H9 (cell line): ENCODE measurements around the gene AKIRIN2. TPM values are rescaled to one million over a fixed set of nuclear protein-coding genes. Genes with fewer than 3 reads are reported as not detected.

Experiments used
- DNase-seq: peaks from one replicate; pipeline ENCODE4 v3.0.0-alpha.2; 2017
- H2AFZ ChIP-seq: one replicate; pipeline ENCODE4 v1.6.1; 2013; ENCODE audit warnings: mild to moderate bottlenecking, low read length, control low read depth, moderate library complexity
- H2AK5ac ChIP-seq: 2 replicates; pipeline ENCODE4 v1.6.1; 2013; ENCODE audit warnings: low read length, control low read depth, mixed read lengths; ENCODE audit not compliant: insufficient read length
- H2BK120ac ChIP-seq: one replicate; pipeline ENCODE4 v1.6.1; 2013; ENCODE audit warnings: low read depth, mild to moderate bottlenecking, low read length, control low read depth, inconsistent platforms; ENCODE audit not compliant: poor library complexity, severe bottlenecking
- H2BK12ac ChIP-seq: 2 replicates; pipeline ENCODE4 v1.6.1; 2013; ENCODE audit warnings: low read length, control low read depth, mixed read lengths, low read depth; ENCODE audit not compliant: insufficient read length
- H2BK15ac ChIP-seq: 2 replicates; pipeline ENCODE4 v1.6.1; 2013; ENCODE audit warnings: low read depth, low read length, control low read depth
- H2BK20ac ChIP-seq: one replicate; pipeline ENCODE4 v1.6.1; 2013; ENCODE audit warnings: low read depth, mild to moderate bottlenecking, low read length, control low read depth, inconsistent platforms; ENCODE audit not compliant: poor library complexity, severe bottlenecking
- H2BK5ac ChIP-seq: 2 replicates; pipeline ENCODE4 v1.6.1; 2013; ENCODE audit warnings: low read length, control low read depth, mixed read lengths; ENCODE audit not compliant: insufficient read length
- H3K14ac ChIP-seq: 2 replicates; pipeline ENCODE4 v1.6.1; 2013; ENCODE audit warnings: low read length, control low read depth; ENCODE audit not compliant: insufficient read depth
- H3K18ac ChIP-seq: 2 replicates; pipeline ENCODE4 v1.6.1; 2013; ENCODE audit warnings: low read depth, mild to moderate bottlenecking, mixed read lengths, low read length, control low read depth; ENCODE audit not compliant: insufficient read length
- H3K23ac ChIP-seq: 2 replicates; pipeline ENCODE4 v1.6.1; 2013; ENCODE audit warnings: low read length, control low read depth, mixed read lengths, low read depth; ENCODE audit not compliant: insufficient read length
- H3K23me2 ChIP-seq: 2 replicates; pipeline ENCODE4 v1.6.1; 2013; ENCODE audit warnings: low read depth, mild to moderate bottlenecking, mixed read lengths, low read length, control low read depth; ENCODE audit not compliant: insufficient read length, poor library complexity, severe bottlenecking
- H3K27ac ChIP-seq: 2 replicates; pipeline ENCODE4 v1.5.1; 2013; ENCODE audit warnings: low read length, control low read depth, mixed read lengths, low read depth; ENCODE audit not compliant: insufficient read length
- H3K27me3 ChIP-seq: 2 replicates; pipeline ENCODE4 v1.6.1; 2013; ENCODE audit warnings: low read length, control low read depth, inconsistent platforms; ENCODE audit not compliant: insufficient read depth
- H3K4ac ChIP-seq: 2 replicates; pipeline ENCODE4 v1.6.1; 2013; ENCODE audit warnings: low read depth, mild to moderate bottlenecking, control low read depth, inconsistent platforms, low read length, moderate library complexity
- H3K4me1 ChIP-seq: 2 replicates; pipeline ENCODE4 v1.6.1; 2013; ENCODE audit warnings: low read length, control low read depth, inconsistent platforms; ENCODE audit not compliant: insufficient read depth
- H3K4me2 ChIP-seq: 2 replicates; pipeline ENCODE4 v1.6.1; 2013; ENCODE audit warnings: low read length, control low read depth, mixed read lengths; ENCODE audit not compliant: insufficient read length, insufficient read depth
- H3K56ac ChIP-seq: 2 replicates; pipeline ENCODE4 v1.6.1; 2013; ENCODE audit warnings: low read depth, mild to moderate bottlenecking, mixed read lengths, low read length, control low read depth; ENCODE audit not compliant: insufficient read length
- H3K79me1 ChIP-seq: 2 replicates; pipeline ENCODE4 v1.6.1; 2013; ENCODE audit warnings: low read depth, mild to moderate bottlenecking, moderate library complexity, low read length, control low read depth, inconsistent platforms; ENCODE audit not compliant: insufficient read depth, poor library complexity, severe bottlenecking
- H3K79me2 ChIP-seq: 2 replicates; pipeline ENCODE4 v1.6.1; 2013; ENCODE audit warnings: low read length, control low read depth, inconsistent platforms; ENCODE audit not compliant: insufficient read depth
- H3K9ac ChIP-seq: 2 replicates; pipeline ENCODE4 v1.6.1; 2013; ENCODE audit warnings: low read length, control low read depth, mixed read lengths; ENCODE audit not compliant: insufficient read length; ENCODE audit errors: extremely low read depth
- H3K9me3 ChIP-seq: one replicate; pipeline ENCODE4 v1.6.1; 2013; ENCODE audit warnings: low read depth, low read length, inconsistent platforms; ENCODE audit not compliant: control insufficient read depth
- H3T11ph ChIP-seq: one replicate; pipeline ENCODE4 v1.6.1; 2013; ENCODE audit warnings: mild to moderate bottlenecking, low read length, control low read depth, inconsistent platforms
- H4K20me1 ChIP-seq: one replicate; pipeline ENCODE4 v1.6.1; 2013; ENCODE audit not compliant: control insufficient read depth, insufficient read length, insufficient read depth
- H4K5ac ChIP-seq: 2 replicates; pipeline ENCODE4 v1.6.1; 2013; ENCODE audit warnings: low read depth, mild to moderate bottlenecking, mixed read lengths, low read length, control low read depth; ENCODE audit not compliant: insufficient read length
- H4K8ac ChIP-seq: replicated peaks from 2 replicates; pipeline ENCODE4 v1.6.1; 2013; ENCODE audit warnings: low read length, control low read depth, mixed read lengths, low read depth; ENCODE audit not compliant: insufficient read length
- H4K91ac ChIP-seq: 2 replicates; pipeline ENCODE4 v1.6.1; 2013; ENCODE audit warnings: low read depth, mild to moderate bottlenecking, moderate library complexity, mixed read lengths, low read length, control low read depth; ENCODE audit not compliant: insufficient read length
- H3K27ac Mint-ChIP-seq, 3 experiments: 2 replicates in 2 of 3; 3 replicates in 1 of 3; pipeline ENCODE4 v1.8.0; 2020 to 2021; ENCODE audit warnings: mixed read lengths in 3 of 3, mild to moderate bottlenecking in 1 of 3, moderate library complexity in 1 of 3
- H3K27me3 Mint-ChIP-seq: 2 replicates; pipeline ENCODE4 v1.8.0; 2021; ENCODE audit warnings: low read depth, mild to moderate bottlenecking, moderate library complexity, mixed read lengths
- H3K36me3 Mint-ChIP-seq, 3 experiments: 2 replicates in 2 of 3; 3 replicates in 1 of 3; pipeline ENCODE4 v1.8.0; 2020 to 2021; ENCODE audit warnings: low read depth in 3 of 3, mixed read lengths in 3 of 3; ENCODE audit not compliant: insufficient read depth in 1 of 3
- H3K4me1 Mint-ChIP-seq, 2 experiments: 2 replicates each; pipeline ENCODE4 v1.8.0; 2020; ENCODE audit warnings: mixed read lengths in 2 of 2
- H3K4me3 Mint-ChIP-seq, 2 experiments: 2 replicates in 1 of 2; 3 replicates in 1 of 2; pipeline ENCODE4 v1.8.0; 2020 to 2021; ENCODE audit warnings: mild to moderate bottlenecking in 2 of 2, mixed read lengths in 2 of 2, moderate library complexity in 1 of 2
- H3K9me3 Mint-ChIP-seq, 2 experiments: 2 replicates in 1 of 2; 3 replicates in 1 of 2; pipeline ENCODE4 v1.8.0; 2020; ENCODE audit warnings: mild to moderate bottlenecking in 2 of 2, mixed read lengths in 2 of 2, moderate library complexity in 1 of 2
- CTCF ChIP-seq: fragments of 200-600 bp; sonication (generic); conservative IDR thresholded peaks from 3 replicates; pipeline ENCODE4 v1.8.0; 2021; ENCODE audit warnings: antibody characterized with exemption, mild to moderate bottlenecking
- WGBS: extraction: QIAGEN DNeasy Blood & Tissue Kit; methylation state at CpG from one replicate; pipeline ENCODE4 v1.1.7; 2013; ENCODE audit warnings: missing lambda C conversion rate, low lambda C conversion rate, mixed read lengths; ENCODE audit not compliant: insufficient read length; ENCODE audit errors: extremely low coverage; 5-methylcytosine and 5-hydroxymethylcytosine counted together
- total RNA-seq: library from RNA; stranded (reverse); gene quantifications from 2 replicates; pipeline ENCODE4 v1.2.1, GENCODE V29; 2021

AKIRIN2 gene
- total RNA-seq, 1 experiment from 2014 or later: 75.7 TPM

GRCh38 chr6:87630746-87631145 lies 71.3 kb downstream of the AKIRIN2 start:
- no peaks in the 10 kb centered on the region for H4K20me1 ChIP-seq

More at GRCh38 chr6:87630746-87631145, 71.3 kb downstream of the AKIRIN2 start:
- Histone ChIP-seq H2BK5ac (no peak overlapping the region), H3K9me3 (no peaks in the 10 kb centered on the region), H3K79me2 (no peaks in the 10 kb centered on the region), H4K5ac (no peak overlapping the region), H3K14ac (no peak overlapping the region), H2BK120ac (no peak overlapping the region), H2BK15ac (no peak overlapping the region), H3K27me3 (no peaks in the 10 kb centered on the region; the same call in 1 of the 2 replicates), H3K4me1 (no peaks in the 10 kb centered on the region), H3K79me1 (no peaks in the 10 kb centered on the region), H3K23me2 (no peaks in the 10 kb centered on the region), H3K4me2 (no peak overlapping the region), H2AK5ac (no peak overlapping the region), H2BK12ac (no peak overlapping the region), H3K27ac (no peak overlapping the region), H3K23ac (no peak overlapping the region), H2BK20ac (no peak overlapping the region), H3K4ac (no peak overlapping the region), H2AFZ (no peak overlapping the region), H4K91ac (no peak overlapping the region), H3K56ac (no peak overlapping the region), H3K18ac (no peak overlapping the region), H3T11ph (no peak overlapping the region), H4K8ac (no peak overlapping the region), H3K9ac (no peak overlapping the region)
- no peak overlapping the region for H3K4me3 Mint-ChIP-seq
- no CpG with 5 or more reads among the region's 1 CpG for WGBS
- TF ChIP-seq CTCF: no peak
- no peak for DNase-seq
- peaks cover 7 to 43% (median 26%) of the 10 kb centered on the region in 3 experiments; a peak in 6 of 7 replicates for H3K36me3 Mint-ChIP-seq
- no peaks in the 10 kb centered on the region for H3K27me3 Mint-ChIP-seq
- H3K4me1 Mint-ChIP-seq: peaks cover 7 to 13% of the 10 kb centered on the region in 2 experiments; a peak in 3 of 4 replicates
- H3K27ac Mint-ChIP-seq: no peak overlapping the region; a peak in 2 of 7 replicates
- H3K9me3 Mint-ChIP-seq: no peaks in the 10 kb centered on the region
